HL-60 (cell line): ENCODE data around the gene ECI1.

Source experiments
- DNase-seq, 2 experiments: peaks; one replicate each; pipeline ENCODE4 v3.0.0-alpha.2; 2010 to 2020; ENCODE audit warnings: low read depth in 1 of 2, low spot score in 1 of 2
- H3K27ac ChIP-seq: fragments of 250-450 bp; sonication (Bioruptor Pico); replicated peaks from 2 replicates; pipeline ENCODE4 v1.5.1; 2020; ENCODE audit warnings: mild to moderate bottlenecking, moderate library complexity
- H3K27me3 ChIP-seq: fragments of 250-450 bp; sonication (Bioruptor Pico); 2 replicates; pipeline ENCODE4 v1.5.1; 2021; ENCODE audit warnings: mild to moderate bottlenecking, moderate library complexity; ENCODE audit not compliant: insufficient read depth, poor library complexity, severe bottlenecking
- H3K4me3 ChIP-seq: replicated peaks from 2 replicates; pipeline ENCODE4 v1.5.1; 2011; ENCODE audit warnings: mild to moderate bottlenecking, control low read depth, low read length; ENCODE audit not compliant: insufficient read depth
- CTCF ChIP-seq: IDR thresholded peaks from one replicate; pipeline ENCODE4 v1.5.1; 2011; ENCODE audit warnings: low read length, control low read depth, inconsistent platforms; ENCODE audit not compliant: insufficient read depth
- GABPA ChIP-seq: IDR thresholded peaks from 2 replicates; pipeline ENCODE4 v1.6.1; 2012; ENCODE audit warnings: low read depth
- POLR2AphosphoS5 ChIP-seq: IDR thresholded peaks from 2 replicates; pipeline ENCODE4 v1.6.1; 2012; ENCODE audit warnings: low read depth
- REST ChIP-seq: IDR thresholded peaks from 2 replicates; pipeline ENCODE4 v1.6.1; 2012; ENCODE audit warnings: low read depth; ENCODE audit not compliant: insufficient replicate concordance
- SPI1 ChIP-seq: IDR thresholded peaks from 2 replicates; pipeline ENCODE4 v1.6.1; 2012; ENCODE audit warnings: low read depth, mild to moderate bottlenecking, borderline replicate concordance

ECI1 gene

GRCh38 chr16:2226245-2226793 is 25.1 kb downstream of the ECI1 start:
- H3K4me3 ChIP-seq: no peak overlapping the region
- no peak for DNase-seq
- no peaks in the 10 kb centered on the region for H3K27me3 ChIP-seq
- no peak overlapping the region for H3K27ac ChIP-seq
- TF ChIP-seq CTCF (no peak), GABPA (no peak), SPI1 (no peak), POLR2AphosphoS5 (no peak), REST (no peak)

GRCh38 chr16:2223942-2224486 is 27.4 kb downstream of the ECI1 start:
- DNase-seq: peak; percentile 49 to 65
- Histone ChIP-seq H3K27ac (peak overlapping the region; percentile 80), H3K4me3 (peak overlapping the region; percentile 76), H3K27me3 (no peaks in the 10 kb centered on the region)
- no peak for TF ChIP-seq REST
- no peak for TF ChIP-seq POLR2AphosphoS5
- no peak for TF ChIP-seq GABPA
- TF ChIP-seq SPI1: no peak
- TF ChIP-seq CTCF: no peak

GRCh38 chr16:2223221-2223941 is 28.0 kb downstream of the ECI1 start, which contains the start of gene E4F1:
Gene E4F1, plus strand, starts transcription at chr16:2223591. Its CDS starts 23 bp downstream, at chr16:2223614.
- H3K27ac ChIP-seq: peak within 1 kb of the TSS; percentile 80
- TF ChIP-seq REST (peak; percentile 14), CTCF (no peak), GABPA (no peak), SPI1 (no peak), POLR2AphosphoS5 (peak; percentile 85)

More at GRCh38 chr16:2223221-2223941, 28.0 kb downstream of the ECI1 start, which contains the start of gene E4F1:
- H3K27me3 ChIP-seq: no peaks in the 10 kb centered on the region
- H3K4me3 ChIP-seq: peak within 1 kb of the TSS; percentile 76
- peak; percentile 100 for DNase-seq
